A673 (cell line): ENCODE measurements around the gene ICOS. TPM values are rescaled to one million over a fixed set of nuclear protein-coding genes. Genes with fewer than 3 reads are reported as not detected.
"Not testable (repeated sequence)": the region's sequence is repeated elsewhere in the genome, so short reads cannot be mapped to it uniquely, and the experiment has no call there.

Experiments
- BruUV-seq: library from RNA; stranded (reverse); fragments of 400-500 nt; replicated peaks from 2 replicates; lab custom pipeline; 2021; lab: Mats Ljungman, UMichigan
- CTCF ChIA-PET: fragments of 300-600 bp; sonication (Branson Sonifier 250); formaldehyde crosslinking; loops from one replicate; lab custom pipeline; 2022; ENCODE audit warnings: antibody characterized with exemption; lab: Charles Lee
- POLR2A ChIA-PET: fragments of 300-600 bp; sonication (Branson Sonifier 250); formaldehyde crosslinking; loops from one replicate; lab custom pipeline; 2022; ENCODE audit warnings: antibody characterized with exemption; ENCODE audit not compliant: low non-redundant PET; lab: Charles Lee
- DNase-seq: peaks from one replicate; pipeline ENCODE4 v3.0.0-alpha.2; 2015; ENCODE audit warnings: low spot score
- H3K27ac ChIP-seq: fragments of 200-600 bp; sonication (generic); 2 replicates; pipeline ENCODE4 v1.5.1; 2016; ENCODE audit warnings: mixed run types, low read depth, mild to moderate bottlenecking, mixed read lengths, antibody characterized with exemption, low read length; ENCODE audit not compliant: poor library complexity, severe bottlenecking
- H3K27me3 ChIP-seq: fragments of 200-600 bp; sonication (generic); replicated peaks from 2 replicates; pipeline ENCODE4 v1.6.1; 2017; ENCODE audit warnings: mixed run types, low read depth, mild to moderate bottlenecking, mixed read lengths, antibody characterized with exemption, low read length; ENCODE audit not compliant: insufficient read depth, poor library complexity
- H3K36me3 ChIP-seq: fragments of 200-600 bp; sonication (generic); 2 replicates; pipeline ENCODE4 v1.6.1; 2016; ENCODE audit warnings: mixed run types, mild to moderate bottlenecking, mixed read lengths, antibody characterized with exemption, low read length; ENCODE audit not compliant: insufficient read depth, poor library complexity, severe bottlenecking
- H3K4me1 ChIP-seq: fragments of 200-600 bp; sonication (generic); 2 replicates; pipeline ENCODE4 v1.6.1; 2017; ENCODE audit warnings: mixed run types, mild to moderate bottlenecking, mixed read lengths, antibody characterized with exemption, low read length; ENCODE audit not compliant: insufficient read depth, poor library complexity, severe bottlenecking
- H3K4me3 ChIP-seq: fragments of 200-600 bp; sonication (generic); 2 replicates; pipeline ENCODE4 v1.5.1; 2016; ENCODE audit warnings: low read depth, mixed run types, mild to moderate bottlenecking, mixed read lengths, low read length; ENCODE audit not compliant: poor library complexity, severe bottlenecking
- H3K9me3 ChIP-seq: fragments of 200-600 bp; sonication (generic); 2 replicates; pipeline ENCODE4 v1.6.1; 2016; ENCODE audit warnings: mixed run types, low read depth, mild to moderate bottlenecking, mixed read lengths, antibody characterized with exemption, low read length; ENCODE audit not compliant: poor library complexity, severe bottlenecking
- CTCF ChIP-seq: fragments of 300-800, 200-600 bp; sonication (generic); conservative IDR thresholded peaks from 2 replicates; pipeline ENCODE4 v1.5.1; 2017; ENCODE audit warnings: low read depth, mild to moderate bottlenecking, antibody characterized with exemption, low read length, moderate library complexity, mixed read lengths
- EZH2 ChIP-seq: fragments of 200-600 bp; sonication (generic); IDR thresholded peaks from 2 replicates; pipeline ENCODE4 v1.6.1; 2017; ENCODE audit warnings: borderline replicate concordance, low read depth, mild to moderate bottlenecking, mixed read lengths, antibody characterized with exemption, low read length; ENCODE audit not compliant: poor library complexity, severe bottlenecking
- intact Hi-C: fragments of 100-400 bp; cut with micrococcal nuclease; formaldehyde crosslinking; loops from one replicate; pipeline ENCODE4 v1.10.0; 2022; ENCODE audit not compliant: unreplicated experiment
- total RNA-seq: library from RNA; stranded (reverse); gene quantifications from 2 replicates; pipeline ENCODE4 v1.2.3, GENCODE V29; 2021

The ICOS gene
- total RNA-seq, 1 experiment from 2014 or later = not detected

- intact Hi-C loops = no loop called here
- no peak for DNase-seq
- H3K36me3 ChIP-seq = no peaks in the 10 kb centered on the region
- no peaks in the 10 kb centered on the region for H3K9me3 ChIP-seq
- CTCF ChIA-PET = no interaction called here
- H3K27me3 ChIP-seq = no peaks in the 10 kb centered on the region
- H3K27ac ChIP-seq = no peak overlapping the region
- no TSS peak for BruUV-seq
- no peak overlapping the region for H3K4me3 ChIP-seq
- H3K4me1 ChIP-seq = no peaks in the 10 kb centered on the region
- TF ChIP-seq CTCF (no peak), EZH2 (no peak)
- POLR2A ChIA-PET = no interaction called here
Measured at GRCh38 chr2:203959265-203959664, 22.7 kb downstream of the ICOS start.

- POLR2A ChIA-PET = no interaction called here
- CTCF ChIA-PET = no interaction called here
- H3K9me3 ChIP-seq = no peaks in the 10 kb centered on the region
- H3K27me3 ChIP-seq = no peaks in the 10 kb centered on the region
- no peak for DNase-seq
- intact Hi-C loops = no loop called here
- H3K36me3 ChIP-seq = no peaks in the 10 kb centered on the region
- no TSS peak for BruUV-seq
- no peak for TF ChIP-seq CTCF
- TF ChIP-seq EZH2 = no peak
- no peak overlapping the region for H3K27ac ChIP-seq
- no peak overlapping the region for H3K4me3 ChIP-seq
- no peaks in the 10 kb centered on the region for H3K4me1 ChIP-seq
Measured at GRCh38 chr2:203959672-203960071, 23.1 kb downstream of the ICOS start.

- intact Hi-C loops = no loop called here
- H3K9me3 ChIP-seq = no peaks in the 10 kb centered on the region
- POLR2A ChIA-PET = no interaction called here
- H3K27me3 ChIP-seq = no peaks in the 10 kb centered on the region
- no TSS peak for BruUV-seq
- CTCF ChIA-PET = no interaction called here
- no peak overlapping the region for H3K4me3 ChIP-seq
- DNase-seq = no peak
- H3K27ac ChIP-seq = no peak overlapping the region
- H3K4me1 ChIP-seq = no peaks in the 10 kb centered on the region
- no peak for TF ChIP-seq CTCF
- no peak for TF ChIP-seq EZH2
- no peaks in the 10 kb centered on the region for H3K36me3 ChIP-seq
Measured at GRCh38 chr2:203960811-203961210, 24.2 kb downstream of the ICOS start.

GRCh38 chr2:203965190-203965589 is 28.6 kb downstream of the ICOS start:
- H3K4me1 ChIP-seq, POLR2A ChIA-PET, DNase-seq, H3K9me3 ChIP-seq, CTCF ChIA-PET, H3K4me3 ChIP-seq, BruUV-seq, H3K27ac ChIP-seq, intact Hi-C loops, H3K36me3 ChIP-seq, H3K27me3 ChIP-seq: not testable (repeated sequence)
